D341Med (cell line): ENCODE data around the gene RHOC.

Source experiments
- DNase-seq: peaks from one replicate; pipeline ENCODE4 v3.0.0; 2012; ENCODE audit warnings: low spot score

Gene RHOC

GRCh38 chr1:112717263-112717873 lies 10.4 kb upstream of the RHOC start:
- no peak for DNase-seq

GRCh38 chr1:112716133-112716720 lies 9.3 kb upstream of the RHOC start:
- peak; percentile 81 for DNase-seq

GRCh38 chr1:112715264-112716053 lies 8.5 kb upstream of the RHOC start, which contains the start of gene PPM1J:
Gene PPM1J, minus strand, starts transcription at chr1:112715332. Its CDS starts 31 bp downstream, at chr1:112715301.
- DNase-seq = peak; percentile 93

- no peak for DNase-seq
Observed at GRCh38 chr1:112714313-112715263, 7.7 kb upstream of the RHOC start.

GRCh38 chr1:112713466-112714312 lies 6.8 kb upstream of the RHOC start:
- no peak for DNase-seq

GRCh38 chr1:112712701-112713128 lies 5.8 kb upstream of the RHOC start:
- no peak for DNase-seq

GRCh38 chr1:112712191-112712590 lies 5.3 kb upstream of the RHOC start:
- no peak for DNase-seq

GRCh38 chr1:112711670-112712069 lies 4.7 kb upstream of the RHOC start:
- DNase-seq = no peak

GRCh38 chr1:112711041-112711440 lies 4.1 kb upstream of the RHOC start:
- DNase-seq = no peak

- no peak for DNase-seq
Observed at GRCh38 chr1:112710586-112710985, 3.7 kb upstream of the RHOC start.

GRCh38 chr1:112710159-112710558 lies 3.2 kb upstream of the RHOC start:
- no peak for DNase-seq

GRCh38 chr1:112708489-112708888 lies 1.6 kb upstream of the RHOC start:
- DNase-seq = no peak

- DNase-seq = no peak
Observed at GRCh38 chr1:112708002-112708448, 1.1 kb upstream of the RHOC start.

GRCh38 chr1:112707221-112708001 lies 484 bp upstream of the RHOC start:
- peak; percentile 92 for DNase-seq

GRCh38 chr1:112704934-112705627 lies 1.8 kb downstream of the RHOC start:
- DNase-seq = no peak

- DNase-seq = no peak
Observed at GRCh38 chr1:112704391-112704933, 2.5 kb downstream of the RHOC start.

GRCh38 chr1:112703706-112704105 lies 3.2 kb downstream of the RHOC start:
- no peak for DNase-seq

- DNase-seq = no peak
Observed at GRCh38 chr1:112702420-112703261, 4.3 kb downstream of the RHOC start.
